ENCODE measurements around the gene FAM210B.
A peak's percentile ranks its signal among the peaks of the same experiment; 100 is the strongest.
"Not testable (repeated sequence)": the region's sequence is repeated elsewhere in the genome, so short reads cannot be mapped to it uniquely, and the experiment has no call there.

Gene FAM210B

GRCh38 chr20:56393653-56394052 is 34.9 kb downstream of the FAM210B start:
- DNase-seq: no peak

DNA sequence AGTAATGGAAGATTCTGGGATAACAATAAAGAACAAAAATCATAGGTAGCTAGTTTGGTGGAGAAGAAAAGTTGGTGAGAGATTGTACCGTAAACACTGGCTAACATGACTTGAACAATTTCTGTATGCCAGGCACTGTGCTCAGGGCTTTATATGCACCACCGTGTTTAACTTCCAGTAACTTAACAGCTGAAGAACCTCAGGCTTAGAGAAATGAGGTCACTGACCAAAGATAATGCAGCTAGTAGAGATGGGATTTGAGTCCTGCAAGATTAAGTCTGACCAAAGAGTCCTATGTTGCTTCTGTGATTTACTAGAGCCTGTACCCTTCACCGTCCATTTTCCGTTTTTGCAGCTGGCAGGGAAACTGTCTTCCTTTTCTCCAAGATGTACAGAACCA is 36.4 kb downstream of the FAM210B start:
- no peak for DNase-seq

GRCh38 chr20:56400001-56400640 is 41.3 kb downstream of the FAM210B start:
- peak; percentile 53 to 60 for DNase-seq

DNA sequence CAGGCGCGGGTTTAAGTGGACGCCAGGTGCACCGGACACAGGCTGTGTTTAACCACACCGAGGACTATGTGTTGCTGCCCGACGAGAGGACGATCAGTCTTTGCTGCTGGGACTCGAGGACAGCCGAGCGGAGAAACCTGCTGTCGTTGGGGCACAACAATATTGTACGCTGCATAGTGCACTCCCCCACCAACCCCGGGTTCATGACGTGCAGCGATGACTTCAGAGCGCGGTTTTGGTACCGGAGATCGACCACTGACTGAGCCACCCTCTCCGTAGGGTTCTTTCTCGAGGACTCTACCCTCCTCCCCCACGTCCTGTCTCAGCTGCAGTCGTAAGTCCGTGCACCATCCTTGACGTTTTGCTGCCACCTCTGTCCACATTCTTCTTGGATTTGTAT is 44.7 kb downstream of the FAM210B start:
- DNase-seq: no peak

GRCh38 chr20:56405356-56405755 is 46.6 kb downstream of the FAM210B start:
- not testable (repeated sequence) for DNase-seq

GRCh38 chr20:56406910-56407309 is 48.1 kb downstream of the FAM210B start:
- no peak for DNase-seq

DNA sequence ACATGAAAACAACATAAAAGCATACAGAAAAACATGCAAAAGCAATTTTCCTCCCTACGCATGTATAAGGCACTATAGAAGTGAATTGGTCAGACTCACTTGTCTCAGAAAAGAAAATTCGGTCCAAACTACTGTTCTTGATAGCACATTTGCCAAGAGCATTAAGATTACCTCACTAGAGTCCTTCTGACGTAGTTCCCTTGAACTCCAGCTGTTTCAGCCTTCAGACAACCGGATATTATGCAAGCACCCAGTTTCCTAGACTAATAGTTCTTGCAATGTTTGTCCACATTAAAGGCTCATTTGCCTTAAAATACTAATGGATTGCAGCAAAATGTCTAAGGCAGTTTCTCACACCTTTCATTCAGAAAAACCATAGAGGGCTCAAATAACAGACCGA is 50.7 kb downstream of the FAM210B start:
- no peak for DNase-seq

- no peak for DNase-seq
Observed at GRCh38 chr20:56409956-56410355, 51.2 kb downstream of the FAM210B start.

GRCh38 chr20:56411287-56411686 is 52.5 kb downstream of the FAM210B start:
- not testable (repeated sequence) for DNase-seq

DNA sequence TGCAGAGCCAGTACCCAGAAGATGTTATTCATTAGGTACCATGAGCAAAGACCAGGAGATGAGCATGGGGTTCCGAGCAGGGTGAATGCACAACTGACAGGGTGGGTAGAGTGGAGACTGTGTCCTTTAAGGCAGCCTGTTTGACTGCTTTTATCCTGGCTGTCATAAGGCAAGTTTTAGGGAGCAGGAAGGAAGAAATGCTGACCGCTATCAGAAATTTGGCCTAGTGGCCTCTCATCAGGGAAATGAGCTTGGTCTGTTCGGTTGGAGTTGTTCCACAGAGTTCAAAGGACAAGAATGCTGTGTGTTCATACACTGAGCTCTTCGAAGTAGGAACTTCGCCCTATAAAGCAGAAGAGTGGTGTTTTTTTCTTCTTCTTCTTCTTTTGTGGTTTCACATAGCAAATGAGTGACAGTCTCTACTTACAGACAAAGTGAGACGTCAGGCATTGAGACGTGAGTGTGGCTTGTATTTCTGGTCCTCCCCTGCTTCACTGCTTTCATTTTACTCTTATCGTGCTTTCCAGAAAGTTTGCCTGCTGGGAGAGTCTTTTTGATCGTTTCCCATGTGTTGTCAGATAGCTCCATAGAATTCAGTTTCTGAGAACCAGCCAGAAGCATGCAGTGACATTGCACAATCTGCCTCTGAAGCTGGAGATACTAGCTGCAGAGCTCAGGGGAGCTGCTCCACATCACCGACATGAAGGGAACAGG is 53.1 kb downstream of the FAM210B start, which contains the start of gene CASS4:
Gene CASS4 (plus strand): TSS at position 502 of the 714 bp plus-strand sequence. CDS start 199 bp downstream, at position 701.
- peak; percentile 47 to 56 for DNase-seq

DNA sequence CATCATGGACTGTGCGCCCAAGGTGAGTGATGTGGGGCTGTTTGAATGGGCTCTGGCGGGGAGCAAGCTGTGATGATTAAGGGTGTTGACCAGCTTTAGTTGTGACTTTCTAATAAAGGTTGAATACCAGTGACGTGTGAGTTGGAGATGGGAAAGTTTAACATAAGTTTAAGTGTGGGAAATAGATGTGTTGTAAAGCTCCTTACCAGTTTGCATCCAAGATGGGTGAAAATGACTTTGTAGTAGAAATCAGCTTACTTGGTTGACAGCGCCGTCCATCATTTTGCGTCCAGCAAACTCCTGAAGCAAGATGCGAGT is 53.7 kb downstream of the FAM210B start:
- no peak for DNase-seq

- no peak for DNase-seq
Observed at GRCh38 chr20:56412949-56413348, 54.2 kb downstream of the FAM210B start.

- DNase-seq: peak; percentile 72 to 75
Observed at GRCh38 chr20:56414842-56415765, 56.3 kb downstream of the FAM210B start.

DNA sequence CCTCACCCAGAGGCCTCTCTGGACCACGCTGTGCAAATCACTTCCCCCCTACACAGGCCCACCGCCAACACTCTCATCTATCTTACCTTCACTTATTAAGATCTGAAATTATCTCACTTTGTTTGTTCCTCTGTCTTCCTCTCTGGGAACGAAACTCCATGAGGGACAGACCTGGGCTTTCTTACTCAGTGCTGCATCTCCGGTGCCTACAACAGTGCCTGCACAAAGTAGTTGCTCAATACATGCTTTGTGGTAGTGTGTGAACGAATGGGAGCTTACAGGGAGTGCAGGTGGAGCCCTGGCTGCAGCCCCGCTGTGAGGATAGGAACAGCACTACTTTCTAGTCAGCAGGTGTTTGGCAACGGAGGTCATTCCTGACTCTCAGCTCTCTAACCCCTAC is 58.6 kb downstream of the FAM210B start:
- DNase-seq: no peak

DNA sequence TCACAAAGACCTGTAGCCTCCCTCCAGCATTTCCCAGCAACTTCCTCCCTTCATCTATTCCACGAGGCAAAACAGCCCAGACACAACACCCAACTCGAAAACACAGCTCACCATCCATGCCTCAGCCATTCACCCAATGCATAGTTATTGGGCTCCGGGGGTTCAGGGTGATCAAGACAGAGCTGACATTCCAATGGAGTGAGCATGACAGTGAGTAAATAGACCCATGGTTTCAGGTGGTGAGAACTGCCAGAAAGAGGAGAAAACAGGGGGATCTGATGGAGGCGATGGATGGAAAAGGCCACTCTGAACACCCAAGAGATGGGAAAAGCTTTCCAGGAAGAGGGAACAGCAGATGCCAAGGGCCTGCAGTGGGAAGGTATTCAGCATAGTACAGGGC is 59.1 kb downstream of the FAM210B start:
- DNase-seq: no peak
